BE2C (cell line): ENCODE results near the gene PIK3IP1.
"Not testable (repeated sequence)": the region's sequence is repeated elsewhere in the genome, so short reads cannot be mapped to it uniquely, and the experiment has no call there.

Experiments used
- DNase-seq: peaks from one replicate; pipeline ENCODE4 v3.0.0-alpha.2; 2020
- H3K27me3 ChIP-seq: fragments of 250-450 bp; sonication (Bioruptor Pico); 2 replicates; pipeline ENCODE4 v1.5.1; 2020; ENCODE audit warnings: mild to moderate bottlenecking
- H3K36me3 ChIP-seq: fragments of 250-450 bp; sonication (Bioruptor Pico); 2 replicates; pipeline ENCODE4 v1.5.1; 2020; ENCODE audit warnings: mild to moderate bottlenecking
- H3K4me1 ChIP-seq: fragments of 250-450 bp; sonication (Bioruptor Pico); 2 replicates; pipeline ENCODE4 v1.5.1; 2020
- H3K4me3 ChIP-seq: 2 replicates; pipeline ENCODE4 v1.5.1; 2011; ENCODE audit warnings: low read depth, low read length
- H3K9me3 ChIP-seq: fragments of 250-450 bp; sonication (Bioruptor Pico); 2 replicates; pipeline ENCODE4 v1.5.1; 2020
- CTCF ChIP-seq: IDR thresholded peaks from 2 replicates; pipeline ENCODE4 v1.5.1; 2012; ENCODE audit warnings: mild to moderate bottlenecking, low read depth, low read length

PIK3IP1 gene

GRCh38 chr22:31239771-31240370, 52.4 kb downstream of the PIK3IP1 start:
- no peak for DNase-seq
- no peaks in the 10 kb centered on the region for H3K9me3 ChIP-seq
- H3K4me1 ChIP-seq: no peaks in the 10 kb centered on the region; the same call in 1 of the 2 replicates
- H3K27me3 ChIP-seq: no peaks in the 10 kb centered on the region
- TF ChIP-seq CTCF: no peak
- H3K36me3 ChIP-seq: no peaks in the 10 kb centered on the region
- H3K4me3 ChIP-seq: no peak overlapping the region

- H3K4me3 ChIP-seq: no peak overlapping the region
- no peak for TF ChIP-seq CTCF
- H3K4me1 ChIP-seq: no peaks in the 10 kb centered on the region; the same call in 1 of the 2 replicates
- DNase-seq: no peak
- H3K36me3 ChIP-seq: no peaks in the 10 kb centered on the region
- no peaks in the 10 kb centered on the region for H3K9me3 ChIP-seq
- no peaks in the 10 kb centered on the region for H3K27me3 ChIP-seq
Measured at GRCh38 chr22:31238057-31238456, 54.2 kb downstream of the PIK3IP1 start.

- not testable (repeated sequence) for H3K9me3 ChIP-seq, DNase-seq, H3K36me3 ChIP-seq, H3K27me3 ChIP-seq, H3K4me1 ChIP-seq, H3K4me3 ChIP-seq
Measured at GRCh38 chr22:31236044-31236443, 56.2 kb downstream of the PIK3IP1 start.

GRCh38 chr22:31235081-31235480, 57.2 kb downstream of the PIK3IP1 start:
- TF ChIP-seq CTCF: no peak
- peaks cover 7% of the 10 kb centered on the region; the same call in 1 of the 2 replicates for H3K4me1 ChIP-seq
- no peaks in the 10 kb centered on the region for H3K27me3 ChIP-seq
- H3K36me3 ChIP-seq: no peaks in the 10 kb centered on the region
- H3K9me3 ChIP-seq: no peaks in the 10 kb centered on the region
- no peak for DNase-seq
- H3K4me3 ChIP-seq: no peak overlapping the region

GRCh38 chr22:31233001-31233400, 59.3 kb downstream of the PIK3IP1 start:
- H3K4me3 ChIP-seq: no peak overlapping the region
- DNase-seq: no peak
- no peaks in the 10 kb centered on the region for H3K9me3 ChIP-seq
- peaks cover 11% of the 10 kb centered on the region; the same call in 1 of the 2 replicates for H3K4me1 ChIP-seq
- no peaks in the 10 kb centered on the region for H3K27me3 ChIP-seq
- no peaks in the 10 kb centered on the region for H3K36me3 ChIP-seq
- no peak for TF ChIP-seq CTCF
